Heart left ventricle (tissue), 16 donors: Measurements from ENCODE around the gene ESRRG. TPM values are rescaled to one million over a fixed set of nuclear protein-coding genes. Genes with fewer than 3 reads are reported as not detected.

Source experiments
- ATAC-seq, 4 donors: fragments of 200-7000 bp; cut with Tn5 transposase; one replicate each; pipeline ENCODE4 v1.9.1; 2020 to 2022; ENCODE audit warnings: moderate library complexity in 4 of 4, mild to moderate bottlenecking in 3 of 4, moderate number of reproducible peaks in 1 of 4
- DNase-seq, 5 donors: peaks; one replicate each; pipeline ENCODE4 v3.0.0-alpha.2; 2020
- H3K27ac ChIP-seq, 12 donors: fragments of 200-600 bp; sonication (generic) in 4 of 12; one replicate each; pipeline versions ENCODE4 v1.5.0 to v1.8.0; 2016 to 2022; ENCODE audit warnings: mild to moderate bottlenecking in 2 of 12
- H3K27me3 ChIP-seq, 9 donors: fragments of 200-600 bp; sonication (generic) in 2 of 9; one replicate each; pipeline versions ENCODE4 v1.5.1 to v1.8.0; 2016 to 2022; ENCODE audit warnings: mild to moderate bottlenecking in 3 of 9
- H3K36me3 ChIP-seq, 9 donors: fragments of 200-600 bp; sonication (generic) in 2 of 9; one replicate each; pipeline versions ENCODE4 v1.5.0 to v1.8.0; 2018 to 2022; ENCODE audit warnings: mild to moderate bottlenecking in 2 of 9
- H3K4me1 ChIP-seq, 12 donors: fragments of 200-600 bp; sonication (generic) in 4 of 12; one replicate each; pipeline versions ENCODE4 v1.5.0 to v1.8.0; 2016 to 2022; ENCODE audit warnings: mild to moderate bottlenecking in 3 of 12
- H3K4me3 ChIP-seq, 12 donors: fragments of 200-600 bp; sonication (generic) in 4 of 12; one replicate each; pipeline versions ENCODE4 v1.5.0 to v1.8.0; 2017 to 2022; ENCODE audit warnings: mild to moderate bottlenecking in 9 of 12, moderate library complexity in 4 of 12
- H3K9me3 ChIP-seq, 12 donors: fragments of 200-600 bp; sonication (generic) in 4 of 12; one replicate each; pipeline versions ENCODE4 v1.5.0 to v1.8.0; 2016 to 2022; ENCODE audit warnings: mild to moderate bottlenecking in 1 of 12
- CTCF ChIP-seq, 12 donors: fragments of 200-600 bp; sonication (generic) in 4 of 12; IDR thresholded peaks; one replicate each; pipeline versions ENCODE4 v1.5.0 to v1.8.0; 2018 to 2022; ENCODE audit warnings: antibody characterized with exemption in 12 of 12, mild to moderate bottlenecking in 5 of 12
- POLR2A ChIP-seq, 2 donors: fragments of 450-650 bp; IDR thresholded peaks; one replicate each; pipeline ENCODE4 v1.6.1; 2017; ENCODE audit warnings: antibody characterized with exemption in 2 of 2, mild to moderate bottlenecking in 2 of 2, moderate library complexity in 2 of 2
- WGBS, 4 donors: extraction: QIAGEN DNeasy Blood & Tissue Kit in 2 of 4; methylation state at CpG; one replicate each; pipeline versions ENCODE4 v1.1.5 to v1.1.7; 2013 to 2018; 5-methylcytosine and 5-hydroxymethylcytosine counted together
- intact Hi-C, 10 donors: fragments of 100-400 bp; cut with DNase I; formaldehyde crosslinking; loops; one replicate each; pipeline versions ENCODE4 v1.11.1 to v1.14.2; 2022
- polyA plus RNA-seq, 2 donors: library from polyadenylated mRNA; stranded (reverse); fragments of 200-250 nt; gene quantifications; one replicate each; pipeline ENCODE4 v1.2.3, GENCODE V29; 2013
- total RNA-seq, 9 donors: library from RNA; depleted of rRNA in 2 of 9; stranded (reverse); fragments of >200 nt in 2 of 9; fragmentation: NEBNext Ultra II Directional in 3 of 9; extraction: Animal tissue kit (Norgen Biotek cat#: 25700) in 3 of 9; gene quantifications; one replicate each; pipeline versions ENCODE4 v1.1.0 to v1.2.4, GENCODE V29; 2016 to 2023
- donor health status: ischemic (EF 13 %, LVEDD 7.1; RV severe dilation, severe dysfunction).
- donor health status: healthy with polysubstance abuse.
- donor health status: DM: no; HTN: yes; CAD: no.
- donor health status: DM: no; HTN: no; CAD: no.
- donor health status: ischemic (EF 25% LVEDD 6.9; RV normal size, moderate dysfunction).
- donor health status: ischemic (EF 25% LVEDD 5.7; RV mildly dilated, moderate dysfunction).
- donor health status: healthy.
- donor health status: DM: yes; HTN: yes; CAD: no.
- donor health status: ischemic (EF 35%, LVEDD 5.7; RV mildly dilated, moderate dysfunction).
- donor health status: nonischemic (EF 11% LVEDD 7.7; RV severe dilation, severe dysfunction).
- donor health status: DM: yes; HTN: yes; CAD: no.
- donor health status: PGD.
- donor health status: ischemic (EF 29% LVEDD 5.4; RV normal size, mild dysfunction).
- donor health status: nonischemic (EF 23%, LVEDD 6.1; RV moderate dilation, normal function).

The ESRRG gene
- total and polyA plus RNA-seq, 11 donors, result 5.4 to 45.2 (median 31.3) TPM

GRCh38 chr1:216535751-216536150 is 187.5 kb downstream of the ESRRG start:
- no peaks in the 10 kb centered on the region for H3K9me3 ChIP-seq
- H3K4me1 ChIP-seq, result peaks cover 0 to 6% (median 0%) of the 10 kb centered on the region in 12 donors
- WGBS, 4 donors, result 54 to 80% (median 71%) methylated on average over 2 of the region's 2 CpGs
- no peaks in the 10 kb centered on the region for H3K27me3 ChIP-seq
- no peak for DNase-seq
- H3K36me3 ChIP-seq, result no peaks in the 10 kb centered on the region
- TF ChIP-seq CTCF (IDR thresholded peaks at IDR 0.05), result no peak
- no peak for TF ChIP-seq POLR2A (IDR thresholded peaks at IDR 0.05)
- H3K27ac ChIP-seq, result no peak overlapping the region
- ATAC-seq, result no peak
- intact Hi-C loops, result no loop called here
- H3K4me3 ChIP-seq, result no peak overlapping the region

- Histone ChIP-seq H3K27ac (no peak overlapping the region), H3K9me3 (no peaks in the 10 kb centered on the region), H3K36me3 (no peaks in the 10 kb centered on the region), H3K27me3 (no peaks in the 10 kb centered on the region), H3K4me3 (no peak overlapping the region), H3K4me1 (peaks cover 0 to 6% (median 0%) of the 10 kb centered on the region in 12 donors)
- intact Hi-C loops, result no loop called here
- TF ChIP-seq CTCF (IDR thresholded peaks at IDR 0.05), result no peak
- no peak for TF ChIP-seq POLR2A (IDR thresholded peaks at IDR 0.05)
- no peak for ATAC-seq
- DNase-seq, result no peak
- 52 to 68% (median 57%) methylated on average over 1 of the region's 1 CpG for WGBS, 4 donors
These were observed 188.2 kb downstream of the ESRRG start for GRCh38 chr1:216535059-216535458.

GRCh38 chr1:216533776-216534175 is 189.5 kb downstream of the ESRRG start:
- H3K9me3 ChIP-seq, result no peaks in the 10 kb centered on the region
- H3K4me3 ChIP-seq, result no peak overlapping the region
- no peak for ATAC-seq
- intact Hi-C loops, result loop anchor here in 1 of 10 donors (5.0 kb wide), 1 partner anchor 69 kb away; no protein-coding TSS in a partner anchor
- H3K4me1 ChIP-seq, result peaks cover 0 to 6% (median 0%) of the 10 kb centered on the region in 12 donors
- WGBS, 4 donors, result 86 to 94% (median 89%) methylated on average over 4 of the region's 4 CpGs
- no peaks in the 10 kb centered on the region for H3K36me3 ChIP-seq
- DNase-seq, result no peak
- H3K27ac ChIP-seq, result no peak overlapping the region
- H3K27me3 ChIP-seq, result no peaks in the 10 kb centered on the region
- no peak for TF ChIP-seq CTCF (IDR thresholded peaks at IDR 0.05)
- no peak for TF ChIP-seq POLR2A (IDR thresholded peaks at IDR 0.05)

GRCh38 chr1:216532251-216532798 is 190.9 kb downstream of the ESRRG start:
- Histone ChIP-seq H3K27ac (no peak overlapping the region), H3K9me3 (no peaks in the 10 kb centered on the region), H3K36me3 (no peaks in the 10 kb centered on the region), H3K4me3 (no peak overlapping the region), H3K4me1 (peaks cover 0 to 6% (median 0%) of the 10 kb centered on the region in 12 donors), H3K27me3 (no peaks in the 10 kb centered on the region)
- no peak for DNase-seq
- WGBS, 4 donors, result 90 to 95% (median 92%) methylated on average over 9 of the region's 9 CpGs
- no peak for ATAC-seq
- intact Hi-C loops, result loop anchor here in 1 of 10 donors (5.0 kb wide), 1 partner anchor 70 kb away; no protein-coding TSS in a partner anchor
- TF ChIP-seq CTCF (IDR thresholded peaks at IDR 0.05) (no peak), POLR2A (IDR thresholded peaks at IDR 0.05) (no peak)
